ENCODE measurements around the gene PALLD.

Gene PALLD

GRCh38 chr4:168769416-168769815 is 272.6 kb downstream of the PALLD start:
- Histone ChIP-seq H3K4me3 (ENCODE audit: low read length) (no peak overlapping the region), H3K36me3 (replicated peaks; ENCODE audit: insufficient read depth, low read length) (no peaks in the 10 kb centered on the region), H2AFZ (ENCODE audit: low read length) (no peak overlapping the region), H3K27me3 (replicated peaks; ENCODE audit: insufficient read depth, low read length) (no peaks in the 10 kb centered on the region), H3K9me2 (replicated peaks; ENCODE audit: insufficient read depth, low read length) (no peaks in the 10 kb centered on the region), H3K27ac (ENCODE audit: low read length) (no peak overlapping the region), H3K4me1 (ENCODE audit: low read length) (no peaks in the 10 kb centered on the region), H3K79me2 (ENCODE audit: low read length) (no peaks in the 10 kb centered on the region), H3F3A (ENCODE audit: insufficient read depth, low read length) (no peaks in the 10 kb centered on the region), H3K9ac (ENCODE audit: low read length) (no peak overlapping the region), H3K9me3 (replicated peaks; ENCODE audit: insufficient read depth, low read length) (no peaks in the 10 kb centered on the region), H4K20me1 (ENCODE audit: insufficient read depth, low read length) (no peaks in the 10 kb centered on the region), H3K4me2 (ENCODE audit: low read depth, low read length) (no peak overlapping the region)
- TF ChIP-seq CTCF (IDR thresholded peaks at IDR 0.05; ENCODE audit: low read length) (no peak), EZH2phosphoT487 (IDR thresholded peaks at IDR 0.05; ENCODE audit: low read length) (no peak), EZH2 (optimal IDR thresholded peaks at IDR 0.05; ENCODE audit: low read depth, low read length) (no peak)
- DNase-seq: no peak

- H3K27ac ChIP-seq (ENCODE audit: low read length): no peak overlapping the region
Observed at GRCh38 chr4:168769837-168770236, 273.0 kb downstream of the PALLD start.

GRCh38 chr4:168771251-168771650 is 274.4 kb downstream of the PALLD start:
- Histone ChIP-seq H3K4me2 (ENCODE audit: low read depth, low read length) (no peak overlapping the region), H3K9ac (ENCODE audit: low read length) (no peak overlapping the region), H2AFZ (ENCODE audit: low read length) (no peak overlapping the region), H3K9me3 (replicated peaks; ENCODE audit: insufficient read depth, low read length) (no peaks in the 10 kb centered on the region), H3K27ac (ENCODE audit: low read length) (no peak overlapping the region), H3K4me1 (ENCODE audit: low read length) (no peaks in the 10 kb centered on the region), H3K4me3 (ENCODE audit: low read length) (no peak overlapping the region), H3K79me2 (ENCODE audit: low read length) (no peaks in the 10 kb centered on the region), H3K9me2 (replicated peaks; ENCODE audit: insufficient read depth, low read length) (no peaks in the 10 kb centered on the region), H3K36me3 (replicated peaks; ENCODE audit: insufficient read depth, low read length) (no peaks in the 10 kb centered on the region), H3K27me3 (replicated peaks; ENCODE audit: insufficient read depth, low read length) (no peaks in the 10 kb centered on the region), H4K20me1 (ENCODE audit: insufficient read depth, low read length) (no peaks in the 10 kb centered on the region), H3F3A (ENCODE audit: insufficient read depth, low read length) (no peaks in the 10 kb centered on the region)
- TF ChIP-seq CTCF (IDR thresholded peaks at IDR 0.05; ENCODE audit: low read length): no peak
- no peak for TF ChIP-seq EZH2phosphoT487 (IDR thresholded peaks at IDR 0.05; ENCODE audit: low read length)
- TF ChIP-seq EZH2 (optimal IDR thresholded peaks at IDR 0.05; ENCODE audit: low read depth, low read length): no peak
- no peak for DNase-seq

More at GRCh38 chr4:168769837-168770236, 273.0 kb downstream of the PALLD start:
- TF ChIP-seq EZH2 (optimal IDR thresholded peaks at IDR 0.05; ENCODE audit: low read depth, low read length): no peak
- TF ChIP-seq EZH2phosphoT487 (IDR thresholded peaks at IDR 0.05; ENCODE audit: low read length): no peak
- no peak for TF ChIP-seq CTCF (IDR thresholded peaks at IDR 0.05; ENCODE audit: low read length)
- H3K9ac ChIP-seq (ENCODE audit: low read length): no peak overlapping the region
- no peaks in the 10 kb centered on the region for H3K36me3 ChIP-seq (replicated peaks; ENCODE audit: insufficient read depth, low read length)
- no peaks in the 10 kb centered on the region for H3K27me3 ChIP-seq (replicated peaks; ENCODE audit: insufficient read depth, low read length)
- no peaks in the 10 kb centered on the region for H3K4me1 ChIP-seq (ENCODE audit: low read length)
- no peak for DNase-seq
- no peak overlapping the region for H3K4me3 ChIP-seq (ENCODE audit: low read length)
- H3F3A ChIP-seq (ENCODE audit: insufficient read depth, low read length): no peaks in the 10 kb centered on the region
- H3K4me2 ChIP-seq (ENCODE audit: low read depth, low read length): no peak overlapping the region
- no peaks in the 10 kb centered on the region for H3K9me3 ChIP-seq (replicated peaks; ENCODE audit: insufficient read depth, low read length)
- H3K9me2 ChIP-seq (replicated peaks; ENCODE audit: insufficient read depth, low read length): no peaks in the 10 kb centered on the region
- no peak overlapping the region for H2AFZ ChIP-seq (ENCODE audit: low read length)
- no peaks in the 10 kb centered on the region for H4K20me1 ChIP-seq (ENCODE audit: insufficient read depth, low read length)
- no peaks in the 10 kb centered on the region for H3K79me2 ChIP-seq (ENCODE audit: low read length)
